T-helper 2 cell treated with Interferon-gamma antibody and Interleukin-4, amounts not matched to agents 100 ng/mL and 5 ng/mL, for 36 hours (primary cell): Measurements from ENCODE around the gene UNKL. TPM values are rescaled to one million over a fixed set of nuclear protein-coding genes. Genes with fewer than 3 reads are reported as not detected.

Experiments
- total RNA-seq: library from RNA; stranded (reverse); gene quantifications from 2 replicates; pipeline ENCODE4 v1.2.3, GENCODE V29; 2022

UNKL gene
- total RNA-seq, 1 donor from 2014 or later: 31.7 TPM

Other genes with a start within 250 kb of the UNKL start
- gene TPSG1, start 189.4 kb downstream of the UNKL start, total RNA-seq: not detected in 2 replicates
- not detected in 2 replicates for gene TPSB2, start 184.5 kb downstream of the UNKL start, total RNA-seq
- not detected in 2 replicates for gene TPSAB1, start 174.0 kb downstream of the UNKL start, total RNA-seq
- gene TPSD1, start 158.6 kb downstream of the UNKL start, total RNA-seq: not detected in 2 replicates
- gene UBE2I, start 105.1 kb downstream of the UNKL start, total RNA-seq: 210 and 217 TPM in 2 replicates
- 0.18 and 0.66 TPM in 2 replicates for gene BAIAP3, start 81.1 kb downstream of the UNKL start, total RNA-seq
- 43.3 and 44.4 TPM in 2 replicates for gene TSR3, start 62.8 kb downstream of the UNKL start, total RNA-seq
- 26.0 and 34.6 TPM in 2 replicates for gene GNPTG, start 62.8 kb downstream of the UNKL start, total RNA-seq
- gene UQCC4, start 6.0 kb upstream of the UNKL start, total RNA-seq: 14.8 and 16.4 TPM in 2 replicates
- not detected in 2 replicates for gene PERCC1, start 16.4 kb upstream of the UNKL start, total RNA-seq
- 1.4 and 2.2 TPM in 2 replicates for gene CCDC154, start 29.9 kb upstream of the UNKL start, total RNA-seq
- gene CLCN7, start 60.3 kb upstream of the UNKL start, total RNA-seq: 51.9 and 53.9 TPM in 2 replicates
- gene PTX4, start 74.2 kb upstream of the UNKL start, total RNA-seq: not detected in 2 replicates
- 61.4 and 61.9 TPM in 2 replicates for gene TELO2, start 78.7 kb upstream of the UNKL start, total RNA-seq
- gene TMEM204, start 119.0 kb upstream of the UNKL start, total RNA-seq: 39.4 and 40.3 TPM in 2 replicates
- gene IFT140, start 197.4 kb upstream of the UNKL start, total RNA-seq: 7.4 and 8.3 TPM in 2 replicates
- 26.4 and 29.4 TPM in 2 replicates for gene CRAMP1, start 197.7 kb upstream of the UNKL start, total RNA-seq